Coronary artery (tissue), 2 donors: Measurements from ENCODE around the gene MTERF4.

Source experiments
- DNase-seq: peaks from one replicate; pipeline ENCODE4 v3.0.0-alpha.2; 2017; ENCODE audit warnings: low spot score
- H3K27ac ChIP-seq, 2 donors: fragments of 200-600 bp; sonication (generic); one replicate each; pipeline ENCODE4 v1.5.1; 2016 to 2019
- H3K4me3 ChIP-seq: fragments of 200-600 bp; sonication (generic); 2 replicates; pipeline ENCODE4 v1.5.1; 2016; ENCODE audit warnings: mild to moderate bottlenecking, moderate library complexity
- CTCF ChIP-seq: fragments of 200-600 bp; sonication (generic); IDR thresholded peaks from one replicate; pipeline ENCODE4 v1.5.1; 2019; ENCODE audit warnings: antibody characterized with exemption

The MTERF4 gene

GRCh38 chr2:241087420-241088268 lies 14.4 kb downstream of the MTERF4 start:
- no peak for TF ChIP-seq CTCF

GRCh38 chr2:241084856-241085444 lies 17.1 kb downstream of the MTERF4 start:
- H3K4me3 ChIP-seq = no peak overlapping the region
- H3K27ac ChIP-seq = no peak overlapping the region
- DNase-seq = no peak
- TF ChIP-seq CTCF = no peak

More at GRCh38 chr2:241087420-241088268, 14.4 kb downstream of the MTERF4 start:
- Histone ChIP-seq H3K4me3 (no peak overlapping the region), H3K27ac (no peak overlapping the region)
- no peak for DNase-seq

GRCh38 chr2:241083091-241083415 lies 19.0 kb downstream of the MTERF4 start:
- TF ChIP-seq CTCF = no peak
- Histone ChIP-seq H3K4me3 (no peak overlapping the region), H3K27ac (no peak overlapping the region)
- DNase-seq = peak; percentile 52

GRCh38 chr2:241082341-241083090 lies 19.6 kb downstream of the MTERF4 start:
- no peak overlapping the region for H3K27ac ChIP-seq

GRCh38 chr2:241081643-241082340 lies 20.3 kb downstream of the MTERF4 start:
- DNase-seq = peak; percentile 60
- no peak for TF ChIP-seq CTCF
- H3K4me3 ChIP-seq = no peak overlapping the region
- H3K27ac ChIP-seq = no peak overlapping the region

More at GRCh38 chr2:241082341-241083090, 19.6 kb downstream of the MTERF4 start:
- H3K4me3 ChIP-seq = no peak overlapping the region
- peak; percentile 52 for DNase-seq
- TF ChIP-seq CTCF = no peak

GRCh38 chr2:241081190-241081642 lies 20.9 kb downstream of the MTERF4 start:
- Histone ChIP-seq H3K27ac (no peak overlapping the region), H3K4me3 (no peak overlapping the region)
- peak; percentile 72 for DNase-seq
- TF ChIP-seq CTCF = no peak
